Measurements from ENCODE around the gene PTPRG. TPM values are rescaled to one million over a fixed set of nuclear protein-coding genes. Genes with fewer than 3 reads are reported as not detected.

PTPRG gene
- total and polyA plus RNA-seq, 2 of the 13 experiments (the other 11 are each of a cell fraction or from before 2014, with no cell fraction given), result 8.0 to 25.3 TPM

GRCh38 chr3:61574854-61575253, 13.5 kb downstream of the PTPRG start:
- no peaks in the 10 kb centered on the region for H3K27me3 ChIP-seq (ENCODE audit: control insufficient read depth in 1 of 2, insufficient read depth in 2 of 2, low read length in 2 of 2)
- no peak for ATAC-seq
- CTCF ChIA-PET (ENCODE audit: low intra/inter-chr PET ratio, low total read pairs), result no interaction called here
- H3K27ac ChIP-seq (ENCODE audit: extremely low read length, insufficient read depth, low read length), result no peak overlapping the region
- POLR2A ChIA-PET, result no interaction called here
- DNase-seq (ENCODE audit: low spot score), result no peak
- no peak overlapping the region for H2AFZ ChIP-seq (ENCODE audit: low read length)
- FAIRE-seq, result no peak
- no TSS peak for BruUV-seq (replicated peaks)
- no peaks in the 10 kb centered on the region; a peak in 1 of 5 replicates for H3K36me3 ChIP-seq (replicated peaks in 1 of 2; ENCODE audit: control insufficient read depth in 1 of 2, insufficient read depth in 2 of 2, low read length in 2 of 2)
- in situ Hi-C loops (cut with HindIII; ENCODE audit: extremely low pct_ligation_motif_present, low pct_unique_long_range_greater_than_20kb), result loop anchor here (25.0 kb wide), 1 partner anchor 612 kb away; no protein-coding TSS in a partner anchor
- no peak overlapping the region for H3K9ac ChIP-seq (ENCODE audit: insufficient read depth, low read depth, low read length)
- 98% methylated on average over 11 of the region's 11 CpGs for WGBS (ENCODE audit: low lambda C conversion rate)
- TF ChIP-seq SOX6 (IDR thresholded peaks at IDR 0.05) (no peak), SOX6 (CRISPR knock-in tag; IDR thresholded peaks at IDR 0.05) (no peak), ZNF484 (CRISPR knock-in tag; IDR thresholded peaks at IDR 0.05; ENCODE audit: borderline replicate concordance, low read depth) (no peak), TFDP1 (CRISPR knock-in tag; IDR thresholded peaks at IDR 0.05; ENCODE audit: borderline replicate concordance) (no peak), SMAD9 (CRISPR knock-in tag; IDR thresholded peaks at IDR 0.05) (no peak), MTA3 (CRISPR knock-in tag; IDR thresholded peaks at IDR 0.05) (no peak)
- H3K4me2 ChIP-seq (ENCODE audit: low read depth, low read length), result no peak overlapping the region
- H3K79me2 ChIP-seq (ENCODE audit: insufficient read depth, low read length), result peaks cover 68% of the 10 kb centered on the region
- intact Hi-C loops (cut with micrococcal nuclease; ENCODE audit: unreplicated experiment), result no loop called here
- H3K9me3 ChIP-seq (ENCODE audit: low read length), result no peaks in the 10 kb centered on the region
- H3K4me1 ChIP-seq (ENCODE audit: insufficient read depth, low read length), result peaks cover 27% of the 10 kb centered on the region
- peaks cover 4% of the 10 kb centered on the region for H4K20me1 ChIP-seq (ENCODE audit: insufficient read depth, low read length)
- no peak overlapping the region for H3K4me3 ChIP-seq (replicated peaks in 1 of 3; ENCODE audit: insufficient read depth in 1 of 3, low read depth in 2 of 3, low read length in 3 of 3)

GRCh38 chr3:61575893-61576292, 14.5 kb downstream of the PTPRG start:
- DNase-seq (ENCODE audit: low spot score) (no peak), FAIRE-seq (no peak), ATAC-seq (no peak)
- peaks cover 70% of the 10 kb centered on the region for H3K79me2 ChIP-seq (ENCODE audit: insufficient read depth, low read length)
- peaks cover 4% of the 10 kb centered on the region for H4K20me1 ChIP-seq (ENCODE audit: insufficient read depth, low read length)
- POLR2A ChIA-PET, result no interaction called here
- H3K27ac ChIP-seq (ENCODE audit: extremely low read length, insufficient read depth, low read length), result no peak overlapping the region
- H3K4me2 ChIP-seq (ENCODE audit: low read depth, low read length), result no peak overlapping the region
- H3K4me3 ChIP-seq (replicated peaks in 1 of 3; ENCODE audit: insufficient read depth in 1 of 3, low read depth in 2 of 3, low read length in 3 of 3), result no peak overlapping the region
- no peaks in the 10 kb centered on the region for H3K9me3 ChIP-seq (ENCODE audit: low read length)
- H3K36me3 ChIP-seq (replicated peaks in 1 of 2; ENCODE audit: control insufficient read depth in 1 of 2, insufficient read depth in 2 of 2, low read length in 2 of 2), result no peaks in the 10 kb centered on the region; a peak in 1 of 5 replicates
- no peaks in the 10 kb centered on the region for H3K27me3 ChIP-seq (ENCODE audit: control insufficient read depth in 1 of 2, insufficient read depth in 2 of 2, low read length in 2 of 2)
- in situ Hi-C loops (cut with HindIII; ENCODE audit: extremely low pct_ligation_motif_present, low pct_unique_long_range_greater_than_20kb), result no loop called here
- H3K4me1 ChIP-seq (ENCODE audit: insufficient read depth, low read length), result peaks cover 23% of the 10 kb centered on the region
- CTCF ChIA-PET (ENCODE audit: low intra/inter-chr PET ratio, low total read pairs), result no interaction called here
- H3K9ac ChIP-seq (ENCODE audit: insufficient read depth, low read depth, low read length), result no peak overlapping the region
- H2AFZ ChIP-seq (ENCODE audit: low read length), result no peak overlapping the region
- intact Hi-C loops (cut with micrococcal nuclease; ENCODE audit: unreplicated experiment), result no loop called here
- 90% methylated on average over 4 of the region's 4 CpGs for WGBS (ENCODE audit: low lambda C conversion rate)
- BruUV-seq (replicated peaks), result no TSS peak
- TF ChIP-seq ZNF569 (CRISPR knock-in tag; IDR thresholded peaks at IDR 0.05; ENCODE audit: borderline replicate concordance), result no peak
- no peak for TF ChIP-seq SOX13 (IDR thresholded peaks at IDR 0.05)
- TF ChIP-seq SOX13 (CRISPR knock-in tag; conservative IDR thresholded peaks at IDR 0.05 in 1 of 2, IDR thresholded peaks at IDR 0.05 in 1 of 2), result no peak
- no peak for TF ChIP-seq NPAS2 (CRISPR knock-in tag; IDR thresholded peaks at IDR 0.05; ENCODE audit: borderline replicate concordance)
- no peak for TF ChIP-seq ZBTB2 (CRISPR knock-in tag; IDR thresholded peaks at IDR 0.05; ENCODE audit: low read depth)
- TF ChIP-seq ZNF652 (CRISPR knock-in tag; IDR thresholded peaks at IDR 0.05; ENCODE audit: borderline replicate concordance, low read depth), result no peak
- no peak for TF ChIP-seq TEF (CRISPR knock-in tag; IDR thresholded peaks at IDR 0.05)
- TF ChIP-seq MED8 (CRISPR knock-in tag; IDR thresholded peaks at IDR 0.05; ENCODE audit: insufficient replicate concordance), result no peak

All from HepG2 (cell line).